ENCODE results near the gene GRK1.

GRCh38 chr13:113661509-113661908, 5.5 kb upstream of the GRK1 start:
- no peak for TF ChIP-seq CTCF (IDR thresholded peaks at IDR 0.05; ENCODE audit: low read depth, low read length)
- no peak for TF ChIP-seq MAX (IDR thresholded peaks at IDR 0.05; ENCODE audit: low read depth, low read length)

Measured in NB4 (cell line).